GM20431 (cell line): ENCODE measurements around the gene THAP10.
"Not testable (repeated sequence)": the region's sequence is repeated elsewhere in the genome, so short reads cannot be mapped to it uniquely, and the experiment has no call there.

Source experiments
- in situ Hi-C: fragments of 300-500 bp; cut with MseI, MboI; formaldehyde crosslinking; loops from one replicate; pipeline ENCODE4 v1.15.0; 2020; ENCODE audit warnings: low sequenced_read_pairs; ENCODE audit not compliant: unreplicated experiment

The THAP10 gene

GRCh38 chr15:70892002-70892911 is at the start of gene THAP10, which contains the start of gene LRRC49:
THAP10 (minus strand) TSS chr15:70892433; CDS start chr15:70892272, 161 bp downstream.
LRRC49 (plus strand) TSS chr15:70892826; CDS start chr15:70892895, 69 bp downstream.
- in situ Hi-C loops = no loop called here

DNA sequence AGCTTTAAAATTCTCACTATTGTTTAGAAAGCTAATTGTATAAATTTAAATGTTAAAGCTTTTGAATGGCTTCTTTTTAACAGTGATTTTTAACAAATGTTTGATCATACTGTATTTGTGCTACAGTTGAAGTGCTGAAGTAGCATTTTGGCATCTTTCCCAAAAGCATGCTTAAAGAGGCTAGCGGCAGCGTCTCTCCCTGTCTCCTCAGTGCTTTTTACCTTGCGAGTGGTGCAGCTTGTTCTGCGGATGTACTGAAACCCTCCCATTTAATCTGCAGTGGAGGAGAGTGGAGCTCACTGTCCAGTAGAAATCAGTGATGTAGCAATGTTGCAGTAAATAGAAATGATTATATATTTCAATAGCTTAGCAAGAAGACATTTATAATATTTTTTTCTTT is 44.1 kb upstream of the THAP10 start:
- in situ Hi-C loops = no loop called here

- in situ Hi-C loops = no loop called here
Measured at GRCh38 chr15:70935631-70936030, 43.4 kb upstream of the THAP10 start.

DNA sequence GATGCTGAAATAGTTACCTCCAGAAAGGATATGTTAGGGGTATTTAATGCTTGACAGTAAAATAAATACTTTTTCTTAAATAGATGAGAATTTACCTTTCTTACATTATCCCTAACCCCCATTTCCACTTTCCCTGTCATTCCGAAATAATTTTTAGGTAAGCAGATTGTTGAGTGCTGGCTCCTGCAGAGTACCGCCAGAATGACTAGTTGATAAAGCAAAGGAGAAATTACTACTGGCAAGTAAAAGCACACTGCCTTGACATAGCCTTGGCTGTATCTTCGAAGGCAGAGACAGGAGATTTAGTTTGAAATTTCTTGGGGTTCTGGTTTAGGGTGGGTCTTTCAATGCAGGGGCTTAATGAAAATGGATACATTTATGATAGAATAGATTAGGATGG is 41.2 kb upstream of the THAP10 start:
- in situ Hi-C loops = no loop called here

DNA sequence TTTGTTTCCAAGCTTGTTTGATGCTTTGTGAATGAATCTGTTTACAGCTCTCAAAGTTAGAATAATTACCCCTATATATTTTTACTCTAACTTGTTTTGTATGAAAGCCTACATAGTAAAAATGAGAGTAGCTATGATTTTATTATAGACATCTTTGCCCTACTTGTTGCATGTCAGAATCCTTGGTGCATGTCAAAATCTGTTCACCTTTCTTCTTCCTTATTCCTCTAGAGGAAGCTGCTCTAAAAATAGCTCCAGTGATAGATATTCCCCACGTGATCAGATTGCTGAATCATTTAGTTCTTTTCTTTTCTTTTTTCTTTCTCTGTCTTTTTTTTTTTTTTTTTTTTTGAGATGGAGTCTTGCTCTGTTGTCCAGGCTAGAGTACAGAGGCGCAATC is 40.2 kb upstream of the THAP10 start:
- in situ Hi-C loops = no loop called here

- in situ Hi-C loops = no loop called here
Measured at GRCh38 chr15:70931821-70932220, 39.6 kb upstream of the THAP10 start.

DNA sequence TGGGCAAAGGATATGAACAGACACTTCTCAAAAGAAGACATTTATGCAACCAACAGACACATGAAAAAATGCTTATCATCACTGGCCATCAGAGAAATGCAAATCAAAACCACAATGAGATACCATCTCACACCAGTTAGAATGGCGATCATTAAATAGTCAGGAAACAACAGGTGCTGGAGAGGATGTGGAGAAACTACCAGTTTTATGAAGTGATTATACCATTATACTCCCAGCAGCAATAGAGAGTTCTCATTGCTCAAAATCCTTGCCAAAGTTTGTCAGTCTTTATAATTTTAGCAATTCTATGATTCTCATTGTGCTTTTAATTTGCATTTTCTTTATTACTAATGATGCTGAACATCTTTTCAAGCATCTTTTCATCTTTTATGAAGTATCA is 34.7 kb upstream of the THAP10 start:
- in situ Hi-C loops = not testable (repeated sequence)

DNA sequence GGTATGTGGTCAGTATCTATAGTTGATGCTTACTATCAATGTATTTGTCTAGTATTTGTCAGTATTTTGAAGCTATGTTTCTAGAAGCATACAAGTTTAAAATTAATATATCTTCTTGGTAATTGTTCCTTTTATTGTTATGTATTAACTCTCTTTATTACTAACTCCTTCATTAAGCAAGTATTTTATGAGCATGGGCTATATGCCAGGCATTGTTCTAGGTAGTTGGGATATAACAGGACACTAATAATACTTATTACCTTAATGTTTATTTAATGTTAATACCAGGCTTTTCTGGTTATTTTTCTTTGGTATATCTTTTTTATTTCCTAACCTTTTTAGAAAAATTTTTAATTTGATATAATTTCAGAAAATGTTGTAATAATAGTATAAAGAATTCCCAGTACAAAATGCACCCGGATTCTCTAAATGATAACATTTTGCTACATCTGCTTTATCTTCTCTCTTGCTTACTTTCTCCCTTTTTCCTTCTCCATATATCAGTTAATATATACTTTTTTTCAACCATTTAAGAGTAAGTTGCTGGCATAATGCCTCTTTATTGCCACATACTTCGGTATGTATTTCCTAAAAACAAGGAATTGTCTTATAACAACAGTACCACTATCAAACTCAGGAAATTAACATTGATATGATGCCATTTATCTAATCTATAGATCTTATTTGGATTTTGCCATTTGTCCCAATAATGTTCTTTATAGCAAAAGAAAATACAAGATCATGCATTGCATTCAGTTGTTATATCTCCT is 31.3 kb upstream of the THAP10 start:
- in situ Hi-C loops = no loop called here

DNA sequence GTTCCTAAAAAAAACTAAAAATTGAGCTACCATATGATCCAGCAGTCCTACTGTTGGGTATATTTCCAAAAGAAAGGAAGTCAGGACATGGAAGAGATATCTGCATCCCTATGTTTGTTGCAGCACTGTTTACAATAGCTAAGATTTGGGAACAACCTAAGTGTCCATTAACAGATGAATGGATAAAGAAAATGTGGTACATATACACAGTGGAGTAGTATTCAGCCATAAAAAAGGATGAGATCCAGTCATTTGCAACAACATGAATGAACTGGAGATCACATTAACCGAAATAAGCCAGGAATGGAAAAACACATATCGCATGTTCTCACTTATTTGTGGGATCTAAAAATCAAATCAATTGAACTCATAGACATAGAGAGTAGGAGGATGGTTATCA is 29.9 kb upstream of the THAP10 start:
- in situ Hi-C loops = no loop called here

DNA sequence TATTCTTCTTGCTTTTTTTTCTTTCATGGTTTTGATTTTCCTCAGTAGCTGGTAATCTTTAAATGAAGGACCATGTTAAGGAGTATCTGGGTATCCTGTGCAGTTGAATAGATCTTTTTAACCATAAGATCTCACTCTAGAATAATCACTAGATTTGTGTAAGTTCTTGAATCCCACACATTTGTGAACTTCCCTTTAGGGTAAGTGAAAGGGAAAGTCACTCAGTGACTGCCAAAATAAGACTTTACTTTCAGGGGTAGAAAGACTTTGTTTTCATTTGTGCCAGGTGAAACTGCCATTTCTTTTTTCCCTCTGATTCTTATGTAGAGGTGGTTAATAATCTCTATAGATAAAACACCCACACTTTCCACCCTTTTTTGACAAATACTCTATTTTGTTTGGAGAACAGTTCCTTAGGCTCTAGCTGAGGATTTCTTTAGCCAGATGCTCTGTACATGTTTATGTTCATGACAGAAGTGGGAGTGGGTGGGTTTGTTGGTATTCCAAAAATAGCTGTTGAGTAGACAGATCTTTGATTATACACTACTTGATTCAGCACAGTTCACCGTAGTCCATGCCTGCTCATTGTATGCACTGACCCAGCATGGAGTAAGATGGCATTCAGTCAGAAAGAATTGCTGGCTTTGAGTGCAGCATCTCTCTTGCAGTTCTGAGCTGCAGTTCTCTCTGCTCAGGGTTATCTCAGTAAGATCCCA is 28.9 kb upstream of the THAP10 start:
- in situ Hi-C loops = no loop called here

GRCh38 chr15:70917955-70918354 is 25.7 kb upstream of the THAP10 start:
- in situ Hi-C loops = no loop called here

GRCh38 chr15:70916531-70916930 is 24.3 kb upstream of the THAP10 start:
- in situ Hi-C loops = no loop called here

- in situ Hi-C loops = no loop called here
Measured at GRCh38 chr15:70912187-70912586, 20.0 kb upstream of the THAP10 start.

- in situ Hi-C loops = no loop called here
Measured at GRCh38 chr15:70910958-70911357, 18.7 kb upstream of the THAP10 start.

DNA sequence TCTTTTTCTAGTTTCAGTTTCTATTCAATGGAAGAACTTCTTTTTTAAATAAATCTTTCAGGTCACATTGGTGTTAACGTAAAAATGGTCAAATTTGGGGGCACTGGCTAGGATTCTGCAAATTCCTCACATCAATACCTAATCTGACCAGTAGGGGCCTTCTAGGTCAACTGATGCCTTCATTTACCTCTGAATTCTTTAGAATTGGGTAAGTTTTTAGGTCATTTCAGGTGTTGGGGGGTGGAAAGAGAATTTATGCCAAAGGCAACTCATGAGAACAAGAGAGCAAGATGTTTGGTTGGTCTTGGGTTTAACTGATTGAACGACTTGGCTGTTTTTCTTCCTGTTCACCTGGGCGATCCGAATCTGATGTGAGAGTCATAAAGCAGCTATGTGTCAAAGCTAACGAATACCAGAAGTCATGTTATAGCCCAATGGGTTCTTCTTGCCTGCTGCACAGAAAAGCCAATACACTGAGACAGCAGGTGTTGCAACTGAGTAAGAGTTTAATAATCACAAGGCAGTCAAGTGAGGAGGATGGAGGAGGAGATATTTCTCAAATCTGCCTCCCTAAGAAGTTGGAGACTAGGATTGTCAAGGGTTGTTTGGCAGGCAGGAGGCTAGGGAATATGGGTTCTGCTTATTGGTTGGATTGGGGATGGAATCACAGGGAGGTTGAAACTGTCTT is 15.7 kb upstream of the THAP10 start:
- in situ Hi-C loops = no loop called here

DNA sequence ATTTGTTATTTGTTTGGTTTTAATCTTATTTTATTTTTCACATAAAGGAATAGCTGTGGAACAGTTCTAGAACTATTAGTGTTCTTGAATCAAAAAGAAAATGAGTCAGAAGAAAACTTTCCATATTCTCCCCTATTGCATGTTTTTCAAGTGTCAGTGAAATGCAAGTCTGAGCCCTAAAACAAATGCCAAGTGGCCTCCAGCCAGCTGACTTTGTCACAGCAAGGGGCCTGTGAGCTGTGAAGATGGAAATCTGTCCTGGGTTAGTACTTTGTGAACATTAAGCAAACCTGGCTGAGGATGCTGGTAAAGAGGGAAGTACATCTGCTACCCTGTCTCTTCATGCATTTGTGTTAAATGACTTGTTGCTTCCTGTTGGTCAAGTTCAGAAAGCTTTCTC is 14.6 kb upstream of the THAP10 start:
- in situ Hi-C loops = no loop called here

DNA sequence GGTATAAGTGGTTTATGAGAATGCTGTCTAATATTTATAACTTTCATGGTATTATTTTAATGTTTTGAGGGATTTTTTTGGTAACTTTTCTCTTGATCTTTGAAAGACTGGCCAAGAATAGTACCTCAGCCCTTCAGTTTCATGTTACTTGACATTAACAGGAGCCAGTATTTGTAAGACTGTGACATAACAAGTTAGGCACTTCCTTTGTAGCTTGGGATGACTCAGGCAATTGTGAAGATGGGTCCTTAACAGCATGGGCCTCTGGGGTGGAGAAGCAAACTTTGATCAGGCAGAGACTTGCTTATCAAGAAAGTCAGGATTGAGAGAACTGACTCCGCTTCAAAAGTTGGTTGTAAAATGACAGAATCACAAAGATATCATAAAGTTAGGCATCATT is 9.9 kb upstream of the THAP10 start:
- in situ Hi-C loops = no loop called here

DNA sequence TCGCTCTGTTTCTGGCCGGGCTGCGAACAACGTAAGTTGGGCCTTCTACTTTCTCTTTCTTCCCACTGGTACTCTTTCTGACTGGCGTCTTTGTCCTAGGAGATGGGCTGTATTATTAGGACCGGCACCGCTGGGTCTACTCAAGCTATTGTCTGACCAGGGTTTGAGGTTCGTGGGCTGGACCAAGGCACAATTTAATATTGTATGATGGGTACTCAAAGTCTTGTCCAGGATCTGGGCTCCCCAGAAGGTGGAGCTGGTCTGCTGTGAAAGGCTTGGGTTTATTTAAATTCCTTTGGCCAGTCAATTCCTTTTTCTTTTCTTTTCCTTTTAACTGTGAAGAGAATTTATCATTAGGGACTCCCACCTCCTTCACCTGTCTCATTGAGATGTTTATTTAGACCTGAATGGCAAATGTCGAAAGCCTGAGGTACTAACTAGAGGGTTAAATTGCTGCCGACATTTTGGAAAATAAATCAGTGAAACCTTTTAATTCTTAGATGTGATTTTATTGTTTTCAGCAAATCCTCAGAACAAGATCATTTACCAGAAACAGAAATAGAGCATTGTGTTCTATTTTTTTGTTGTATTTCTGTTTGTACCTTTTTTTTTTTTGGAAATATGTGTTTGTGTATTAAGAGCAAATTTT is 803 bp upstream of the THAP10 start:
- in situ Hi-C loops = no loop called here

DNA sequence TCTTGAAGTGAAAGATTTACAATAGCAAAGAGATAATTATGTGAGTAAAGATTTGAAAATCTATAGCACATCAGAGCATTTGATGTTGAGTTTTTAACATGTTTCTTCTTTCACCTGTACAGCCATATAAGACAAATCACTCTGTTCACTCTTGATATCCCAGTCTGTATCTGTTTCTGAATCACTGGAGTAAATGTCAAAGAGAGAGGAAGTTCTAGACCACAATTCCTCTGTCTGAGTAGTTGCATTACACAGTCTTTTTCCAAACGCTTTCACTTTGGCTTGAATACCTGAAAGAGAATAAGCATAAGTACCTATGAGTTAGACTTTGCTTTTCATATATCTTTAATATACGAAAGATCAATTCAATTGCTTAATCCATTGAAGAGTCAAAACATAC is 9.9 kb downstream of the THAP10 start:
- in situ Hi-C loops = no loop called here

DNA sequence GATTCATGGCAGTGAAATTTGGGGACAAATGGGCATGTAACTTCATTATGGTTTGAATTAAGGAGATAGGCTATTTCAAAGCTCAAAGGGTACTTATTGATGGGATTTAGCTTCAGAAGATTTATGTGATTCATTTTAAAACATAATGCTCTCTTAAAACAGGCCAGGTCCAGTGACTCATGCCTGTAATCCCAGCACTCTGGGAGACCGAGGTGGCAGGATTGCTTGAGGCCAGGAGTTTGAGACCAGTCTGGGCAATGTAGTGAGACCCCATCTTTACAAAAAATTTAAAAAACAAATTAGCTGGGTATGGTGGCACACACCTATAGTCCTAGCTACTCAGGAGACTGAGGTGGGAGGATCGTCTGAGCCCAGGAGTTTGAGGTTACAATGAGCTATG is 11.5 kb downstream of the THAP10 start:
- in situ Hi-C loops = no loop called here
